Measurements from ENCODE around the gene SKAP1.
"Not testable (repeated sequence)": the region's sequence is repeated elsewhere in the genome, so short reads cannot be mapped to it uniquely, and the experiment has no call there.

SKAP1 gene

DNA sequence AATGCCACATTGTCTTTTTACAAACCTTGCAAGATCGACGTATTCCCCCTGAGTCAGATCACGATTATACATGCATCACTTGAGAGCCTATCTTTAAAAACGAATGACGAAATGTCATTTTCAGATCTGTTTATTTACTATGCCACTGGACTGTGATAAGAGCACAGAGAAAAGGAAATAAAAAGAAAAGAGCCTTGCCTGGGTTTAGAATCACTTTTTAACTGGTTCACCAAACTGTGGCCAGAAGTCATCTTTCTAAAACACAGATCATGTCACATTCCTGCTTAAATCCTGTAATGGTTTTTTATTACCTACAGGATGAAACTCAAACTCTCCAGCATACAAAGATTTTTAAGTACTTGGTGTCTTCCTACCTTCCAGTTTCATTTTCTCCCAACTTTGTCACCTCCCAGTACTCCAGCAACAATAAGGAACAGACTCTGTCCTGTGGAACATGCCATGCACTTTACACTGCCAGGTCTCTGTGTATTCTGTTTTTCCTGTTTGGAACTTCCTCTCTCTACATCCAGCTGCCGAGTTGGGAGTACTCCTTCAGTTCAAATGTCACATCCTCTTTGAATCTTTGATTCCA lies 231.0 kb downstream of the SKAP1 start:
- peak in 2 of 3 donors; percentile 5 to 13 for DNase-seq

DNA sequence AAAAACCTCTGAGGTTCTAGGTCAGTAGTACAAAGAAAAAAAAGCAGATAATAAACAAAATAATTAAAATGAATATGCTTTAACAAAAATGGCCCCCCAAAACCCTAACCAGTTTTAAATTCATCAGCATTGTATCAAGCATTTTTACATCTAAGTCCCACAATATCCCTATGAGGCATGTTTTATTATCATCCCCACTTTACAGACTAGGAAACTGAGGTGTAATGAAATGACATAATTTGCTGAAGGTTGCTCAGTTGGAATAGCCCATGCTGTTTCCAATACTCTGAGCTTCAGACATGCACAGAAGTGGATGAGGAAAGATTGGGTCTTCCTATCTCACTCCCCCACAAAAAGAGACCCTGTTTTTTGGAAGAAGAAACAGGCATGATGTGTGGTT lies 234.1 kb downstream of the SKAP1 start:
- no peak for DNase-seq

- DNase-seq = no peak
These were observed 235.9 kb downstream of the SKAP1 start for GRCh38 chr17:48194097-48194550.

DNA sequence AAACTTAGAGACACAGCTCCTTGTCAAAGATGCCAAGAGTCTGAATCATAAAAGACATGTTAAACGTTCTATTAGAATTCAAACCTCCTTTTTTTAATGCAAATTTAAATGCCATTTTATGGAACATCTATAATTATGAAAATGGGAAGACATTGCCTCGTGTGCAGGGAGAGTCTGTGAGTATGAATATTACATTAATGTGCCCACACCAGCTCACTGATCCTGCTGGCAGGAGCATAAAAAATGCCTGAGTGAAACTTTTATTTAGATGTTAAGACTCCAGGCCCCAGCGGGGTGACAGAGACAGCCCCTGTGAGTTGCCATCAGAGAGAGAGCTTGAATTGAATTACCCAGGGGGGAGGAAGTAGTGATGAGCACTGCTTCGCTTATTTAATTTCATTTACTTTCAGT lies 237.7 kb downstream of the SKAP1 start:
- DNase-seq = no peak

GRCh38 chr17:48191362-48191761 lies 238.7 kb downstream of the SKAP1 start:
- DNase-seq = no peak

GRCh38 chr17:48190871-48191270 lies 239.1 kb downstream of the SKAP1 start:
- DNase-seq = no peak

GRCh38 chr17:48187872-48188608 lies 242.0 kb downstream of the SKAP1 start:
- DNase-seq = no peak

DNA sequence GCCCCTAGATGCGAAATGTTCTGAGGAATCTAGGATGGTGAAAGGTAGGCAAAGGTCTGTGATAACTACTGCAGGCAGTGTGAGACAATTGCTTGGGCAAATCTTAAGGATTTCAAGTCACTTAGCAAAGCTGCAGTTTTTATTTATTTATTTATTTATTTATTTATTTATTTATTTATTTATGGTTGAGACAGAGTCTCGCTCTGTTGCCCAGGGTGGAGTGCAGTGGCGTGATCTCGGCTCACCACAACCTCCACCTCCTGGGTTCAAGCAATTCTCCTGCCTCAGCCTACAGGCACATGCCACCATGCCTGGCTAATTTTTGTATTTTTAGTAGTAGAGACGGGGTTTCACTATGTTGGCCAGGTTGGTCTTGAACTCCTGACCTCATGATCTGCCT lies 243.7 kb downstream of the SKAP1 start:
- not testable (repeated sequence) for DNase-seq

DNA sequence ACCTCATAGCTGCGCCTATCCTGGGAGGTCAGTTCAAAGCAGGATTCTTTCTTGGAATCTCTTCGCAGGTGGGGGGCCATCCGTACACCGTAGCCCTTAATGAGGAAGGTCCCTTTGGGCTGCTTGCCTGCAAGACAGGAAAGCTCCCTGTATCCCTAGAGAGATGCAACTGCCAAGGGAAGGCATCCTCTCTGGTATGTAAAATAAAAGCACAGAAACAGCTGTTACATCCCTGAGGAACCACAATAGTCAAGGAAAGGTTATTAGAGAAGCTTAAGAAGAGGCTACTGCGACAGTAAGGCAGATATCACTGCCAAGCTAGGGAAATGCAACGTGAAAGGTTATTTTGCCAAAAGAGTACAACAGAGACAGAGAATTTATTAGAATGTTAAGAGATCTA lies 245.3 kb downstream of the SKAP1 start:
- DNase-seq = no peak

- DNase-seq = peak in 1 of 3 donors; percentile 5
These were observed 248.4 kb downstream of the SKAP1 start for GRCh38 chr17:48181653-48182052.

DNA sequence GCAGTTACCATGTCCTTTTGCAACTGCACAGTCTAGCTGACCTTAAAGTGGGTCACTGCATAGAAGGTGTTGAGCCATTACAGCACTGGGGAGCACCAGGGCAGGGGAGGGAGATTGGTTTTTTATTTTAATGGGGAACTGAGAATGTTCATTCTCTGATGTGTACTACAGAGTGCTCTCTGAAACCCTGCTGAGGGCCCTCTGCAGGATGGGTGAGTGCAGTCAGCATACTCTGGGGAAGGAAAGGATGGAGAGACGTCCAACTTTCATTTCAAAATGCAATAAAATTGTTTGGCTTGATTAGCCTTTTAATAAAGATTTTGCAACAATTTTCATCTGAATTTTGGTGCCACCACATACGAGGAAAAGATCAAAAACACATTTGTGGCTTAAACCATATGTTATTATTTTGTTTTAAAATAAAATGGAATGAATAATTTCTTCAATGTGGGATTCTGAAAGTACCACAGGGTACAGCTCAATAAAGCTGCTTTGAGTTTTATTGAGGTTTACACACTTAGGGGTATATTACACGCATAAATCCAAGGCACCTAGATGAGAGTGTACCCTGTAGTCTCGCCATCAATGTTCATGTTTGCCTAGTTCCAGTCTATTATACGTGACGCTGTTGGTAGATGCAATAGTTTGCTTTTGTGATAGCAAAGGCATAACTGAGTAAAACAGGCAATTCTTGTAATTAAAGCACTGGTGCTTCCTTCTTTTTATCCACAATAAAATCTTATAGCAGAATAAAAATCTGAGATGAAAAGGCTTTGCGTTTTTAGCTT lies 249.0 kb downstream of the SKAP1 start:
- DNase-seq = no peak

DNA sequence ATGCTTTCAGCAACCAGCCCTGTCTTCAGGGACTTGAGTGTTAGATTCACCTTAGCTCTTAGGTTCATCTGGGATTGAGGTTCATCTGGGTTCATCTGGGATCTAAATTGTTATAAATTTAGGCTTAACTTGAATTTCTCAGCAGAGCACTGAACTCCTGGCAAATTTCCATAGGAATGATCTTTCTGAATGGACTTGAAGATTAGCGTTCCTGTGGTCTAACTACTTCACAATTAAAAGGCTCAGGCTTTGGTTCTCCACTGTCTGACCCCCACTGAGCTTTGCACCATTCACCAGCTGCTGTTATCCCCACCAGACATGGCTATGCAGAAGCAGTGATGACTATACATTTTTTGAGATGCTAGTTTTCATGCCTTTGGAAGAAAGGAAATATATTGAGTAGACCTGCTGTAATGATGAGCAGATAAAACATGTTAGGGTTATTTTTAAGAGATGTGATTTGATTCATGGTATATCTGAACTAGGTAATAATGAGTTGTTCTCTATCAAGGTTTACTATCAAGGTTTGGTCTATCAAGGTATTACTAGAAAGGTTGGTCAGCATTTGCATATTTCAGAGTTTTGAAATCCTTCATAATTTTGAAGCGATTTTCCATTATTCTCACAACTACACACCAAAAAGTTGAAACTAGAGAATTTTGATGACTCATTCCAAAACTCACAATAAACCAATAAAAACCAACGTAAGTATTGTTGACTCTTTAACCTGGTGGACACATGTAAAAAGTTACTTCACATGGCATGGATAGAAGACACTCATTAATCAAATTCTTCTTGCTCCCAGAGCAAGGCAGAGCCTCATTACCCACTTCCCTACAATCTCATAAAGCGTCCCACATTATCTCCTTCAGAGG lies 250.7 kb downstream of the SKAP1 start:
- no peak for DNase-seq

- no peak for DNase-seq
These were observed 251.7 kb downstream of the SKAP1 start for GRCh38 chr17:48178317-48178716.

DNA sequence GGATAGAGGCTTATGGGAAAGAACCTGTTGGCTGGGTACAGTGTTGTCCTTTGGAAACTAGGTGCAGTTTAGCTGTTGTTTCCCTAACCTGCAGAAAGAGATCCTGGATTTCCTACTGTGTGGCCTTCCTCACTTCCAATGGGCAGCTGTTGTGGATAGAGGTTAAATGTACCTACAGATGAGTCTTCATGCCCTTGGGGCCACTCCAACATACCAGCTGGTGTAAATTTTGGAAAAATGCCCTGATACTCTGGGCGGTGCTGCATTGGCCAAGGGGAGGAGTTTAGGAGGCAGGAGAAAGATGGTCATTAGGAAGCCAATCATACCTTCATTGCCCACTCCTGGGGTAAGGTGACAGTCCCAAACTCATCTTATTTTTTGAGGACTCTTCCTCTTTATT lies 252.2 kb downstream of the SKAP1 start:
- DNase-seq = no peak

DNA sequence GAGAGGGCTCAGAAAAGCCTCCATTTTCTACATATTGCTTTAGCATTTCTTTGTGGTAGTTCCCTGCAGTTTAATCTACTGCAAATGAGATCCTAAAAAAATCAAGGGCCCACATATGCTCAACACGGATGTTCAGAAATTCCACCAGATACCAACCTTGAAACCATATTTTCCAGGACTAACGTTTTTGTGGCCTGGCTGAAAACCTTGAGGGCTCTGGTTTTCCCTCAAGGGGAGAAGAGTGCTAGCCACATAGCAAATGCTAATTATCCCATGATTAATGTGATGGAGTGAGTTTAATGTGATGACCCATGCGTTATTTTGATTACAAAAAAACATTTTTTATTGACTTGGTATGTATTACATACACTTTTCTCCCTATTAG lies 253.6 kb downstream of the SKAP1 start:
- DNase-seq = no peak

DNA sequence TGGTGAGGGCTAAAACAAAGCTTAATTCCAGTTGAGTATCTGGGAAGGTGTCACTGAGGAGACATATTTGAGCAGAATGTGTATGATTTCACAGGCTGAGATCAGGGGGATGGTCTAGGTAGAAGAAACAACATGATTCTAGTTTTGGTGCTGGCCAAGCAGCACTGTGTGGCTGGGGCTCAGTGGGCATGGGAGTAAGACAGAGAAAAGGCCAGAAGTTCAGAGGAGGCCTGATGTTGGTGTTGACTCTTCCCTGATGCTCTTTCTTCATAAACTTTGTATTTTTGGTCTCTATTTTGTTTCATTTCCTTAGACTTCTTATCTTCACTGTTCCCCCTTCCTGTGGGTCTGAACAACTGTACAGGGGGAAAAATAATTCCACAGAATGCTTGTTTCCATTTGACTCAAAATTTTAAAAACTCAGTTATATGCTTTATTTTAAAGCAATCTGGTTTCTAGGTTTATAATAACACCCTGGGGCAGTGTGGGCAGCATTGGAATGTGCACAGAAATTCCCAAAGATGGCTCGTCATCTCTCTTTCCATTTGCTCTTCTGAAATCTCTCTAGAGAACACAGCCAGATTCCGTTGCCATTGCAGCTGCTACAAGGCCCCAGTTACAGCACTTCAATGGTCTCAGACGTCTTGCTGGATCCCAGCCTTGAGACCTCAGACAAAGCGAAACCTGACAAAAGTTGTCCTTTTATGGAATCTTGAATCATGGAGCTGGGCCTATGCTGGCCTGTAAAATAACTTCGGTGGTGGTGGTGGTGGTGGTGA lies 254.1 kb downstream of the SKAP1 start:
- DNase-seq = no peak

DNA sequence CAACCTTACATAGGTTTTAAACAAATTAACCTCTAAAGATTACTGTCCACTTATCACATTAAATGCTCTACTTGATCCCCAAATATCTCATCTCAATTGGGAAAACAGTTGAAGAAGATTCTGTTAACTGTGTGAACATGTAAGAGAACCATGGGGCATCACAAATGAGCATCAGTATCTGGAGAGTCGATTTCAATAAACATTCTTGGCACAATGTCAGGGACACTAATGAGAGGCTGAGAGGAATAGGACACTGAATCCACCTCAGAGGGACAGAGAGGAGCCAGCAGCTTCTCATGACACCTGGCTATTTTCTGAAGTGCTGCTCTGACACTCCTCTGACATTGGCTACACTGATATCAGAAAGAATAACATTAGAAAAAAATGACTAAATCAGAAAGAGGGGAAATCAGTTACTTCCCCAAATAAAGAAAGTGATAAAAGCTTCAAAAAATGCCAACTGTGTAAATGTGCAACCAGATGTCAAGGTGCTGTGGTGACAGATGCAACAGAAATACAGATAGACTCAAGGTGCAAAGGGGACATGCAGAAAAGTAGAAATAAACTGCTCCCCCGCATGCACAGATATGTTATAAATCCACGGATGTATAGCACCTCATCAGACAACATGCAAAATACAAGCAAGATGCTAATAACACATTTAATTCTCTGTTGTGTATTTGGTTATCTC lies 255.0 kb downstream of the SKAP1 start:
- DNase-seq = no peak

- no peak for DNase-seq
These were observed 256.6 kb downstream of the SKAP1 start for GRCh38 chr17:48173191-48173984.

DNA sequence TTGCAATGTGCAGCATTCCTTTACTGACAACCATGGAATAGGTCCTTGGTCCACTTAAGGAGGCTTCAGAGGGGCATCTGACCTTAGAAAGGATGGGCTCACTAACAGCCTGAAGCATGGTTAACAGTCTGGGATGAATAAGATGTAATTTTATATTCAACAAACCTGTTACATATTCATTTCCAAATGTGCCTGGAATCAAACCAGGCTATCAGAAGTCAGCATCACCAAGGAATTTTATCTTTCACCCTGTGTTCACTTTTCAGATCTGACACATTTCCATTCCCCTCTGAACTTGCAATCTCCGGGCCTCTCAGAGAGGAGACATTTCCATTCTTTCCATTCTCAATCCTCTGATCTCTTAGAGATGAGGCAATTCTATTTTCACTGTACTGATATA lies 260.1 kb downstream of the SKAP1 start:
- no peak for DNase-seq

DNA sequence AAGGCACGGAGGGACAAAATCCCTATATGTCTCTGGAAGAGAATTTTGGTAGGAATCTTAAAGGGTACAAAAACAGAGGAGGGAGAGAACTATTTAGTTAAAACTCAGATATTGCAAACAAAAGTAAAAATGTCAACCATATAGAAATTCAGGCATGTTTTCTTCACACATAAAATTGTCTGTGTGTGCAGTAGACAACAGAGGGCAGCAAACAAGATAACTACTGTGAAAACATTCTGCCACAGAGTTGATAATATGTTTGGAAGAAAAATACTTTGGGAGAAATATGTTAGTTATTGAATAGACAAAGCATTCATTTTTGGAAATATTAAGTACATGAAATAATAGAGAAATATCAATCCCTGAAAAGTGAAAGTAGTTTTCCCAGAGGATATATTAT lies 266.2 kb downstream of the SKAP1 start:
- no peak for DNase-seq

Measured in suppressor macrophage treated with lipopolysaccharide for 1 hour (primary cell).